ENCODE data around the gene ZSCAN10.

DNA sequence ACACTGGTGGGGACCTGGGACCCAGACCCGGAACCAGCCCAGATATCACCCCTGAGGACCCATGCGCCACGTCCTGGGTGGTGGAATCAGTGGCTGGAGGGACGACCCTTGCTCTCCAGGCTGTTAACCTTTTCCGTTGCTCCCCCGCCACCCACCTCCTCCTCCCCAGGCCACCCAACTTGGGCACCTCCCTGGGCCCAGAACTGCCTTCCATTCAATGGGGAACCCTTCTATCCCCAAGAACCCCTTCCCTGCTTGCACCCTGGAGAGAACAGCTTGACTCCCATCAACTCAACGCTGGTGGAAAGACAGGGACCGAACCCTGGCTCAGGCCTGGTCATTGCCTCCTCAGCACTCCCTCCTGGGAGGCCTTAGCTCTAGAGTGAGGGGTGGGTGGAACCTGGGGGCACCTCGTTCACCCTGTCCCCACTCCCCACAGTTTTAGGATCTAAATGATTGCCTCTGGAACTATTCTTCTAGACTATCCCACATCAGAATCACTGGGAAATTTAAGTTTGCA, 39.3 kb downstream of the ZSCAN10 start:
- no peak for TF ChIP-seq CTCF (IDR thresholded peaks at IDR 0.05; ENCODE audit: low read length)
- no peak for TF ChIP-seq EZH2phosphoT487 (IDR thresholded peaks at IDR 0.05; ENCODE audit: low read length)

Measured in MM.1S (cell line).